Esophagus muscularis mucosa (tissue), 4 donors: ENCODE results near the gene IPO8. TPM values are rescaled to one million over a fixed set of nuclear protein-coding genes. Genes with fewer than 3 reads are reported as not detected.

Experiments
- DNase-seq: peaks from one replicate; pipeline ENCODE4 v3.0.0-alpha.2; 2017; ENCODE audit errors: extremely low spot score
- H3K27ac ChIP-seq, 4 donors: fragments of 200-600 bp; sonication (generic); replicated peaks in 1 of 4; 1 replicate in 3 of 4; 2 replicates in 1 of 4; pipeline ENCODE4 v1.5.1; 2016 to 2019; ENCODE audit warnings: mild to moderate bottlenecking in 1 of 4
- H3K27me3 ChIP-seq, 4 donors: fragments of 200-600 bp; sonication (generic); one replicate each; pipeline versions ENCODE4 v1.5.1 to v1.6.0; 2016 to 2019
- H3K36me3 ChIP-seq, 4 donors: fragments of 200-600 bp; sonication (generic); one replicate each; pipeline ENCODE4 v1.5.1; 2016 to 2019
- H3K4me1 ChIP-seq, 4 donors: fragments of 200-600 bp; sonication (generic); one replicate each; pipeline ENCODE4 v1.5.1; 2016 to 2019
- H3K4me3 ChIP-seq, 4 donors: fragments of 200-600 bp; sonication (generic); 1 replicate in 2 of 4; 2 replicates in 2 of 4; pipeline ENCODE4 v1.5.1; 2016 to 2019; ENCODE audit warnings: mild to moderate bottlenecking in 4 of 4, moderate library complexity in 1 of 4
- H3K9me3 ChIP-seq, 4 donors: fragments of 200-600 bp; sonication (generic); 1 replicate in 3 of 4; 2 replicates in 1 of 4; pipeline ENCODE4 v1.5.1; 2016 to 2019
- CTCF ChIP-seq, 3 experiments: fragments of 200-600 bp in 2 of 3; fragments of 450-650 bp in 1 of 3; sonication (generic) in 2 of 3; IDR thresholded peaks; one replicate each; pipeline ENCODE4 v1.5.1; 2017 to 2019; ENCODE audit warnings: antibody characterized with exemption in 3 of 3, mild to moderate bottlenecking in 2 of 3, moderate library complexity in 1 of 3
- EP300 ChIP-seq: sonication (generic); formaldehyde crosslinking; IDR thresholded peaks from one replicate; pipeline ENCODE4 v1.6.1; 2017; ENCODE audit warnings: antibody characterized with exemption
- POLR2A ChIP-seq: fragments of 450-650 bp; IDR thresholded peaks from one replicate; pipeline ENCODE4 v1.6.1; 2017; ENCODE audit warnings: antibody characterized with exemption, moderate library complexity, mild to moderate bottlenecking, low read depth
- POLR2AphosphoS5 ChIP-seq, 2 donors: sonication (generic); formaldehyde crosslinking; IDR thresholded peaks; one replicate each; pipeline ENCODE4 v1.6.1; 2017; ENCODE audit warnings: antibody characterized with exemption in 2 of 2
- WGBS: methylation state at CpG from one replicate; pipeline ENCODE4 v1.1.5; 2018; 5-methylcytosine and 5-hydroxymethylcytosine counted together
- intact Hi-C: fragments of 100-400 bp; cut with DNase I; formaldehyde crosslinking; loops from one replicate; pipeline ENCODE4 v1.15.1; 2023
- total RNA-seq, 4 donors: library from RNA; depleted of rRNA; stranded (reverse); fragments of >200 nt; gene quantifications; one replicate each; pipeline versions ENCODE4 v1.1.0 to v1.2.1, GENCODE V29; 2016

IPO8 gene
- total RNA-seq, 4 donors from 2014 or later = 35.0 to 63.6 (median 41.0) TPM

DNA sequence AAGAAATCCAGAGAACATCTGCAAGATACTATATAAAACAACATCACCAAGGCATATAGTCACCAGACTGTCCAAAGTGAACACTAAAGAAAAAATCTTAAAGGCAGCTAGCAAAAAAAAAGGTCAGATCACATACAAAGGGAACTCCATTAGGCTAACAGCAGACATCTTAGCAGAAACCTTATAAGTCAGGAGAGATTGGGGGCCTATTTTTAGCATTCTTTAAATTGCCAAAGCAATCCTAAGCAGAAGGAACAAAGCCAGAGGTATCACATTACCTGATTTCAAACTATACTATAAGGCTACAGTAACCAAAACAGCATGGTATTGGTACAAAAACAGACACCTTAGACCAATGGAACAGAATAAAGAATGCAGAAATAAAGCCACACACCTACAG is 92.5 kb downstream of the IPO8 start:
- Histone ChIP-seq H3K9me3 (peaks cover 0 to 11% (median 3%) of the 10 kb centered on the region in 4 donors), H3K4me3 (no peak overlapping the region), H3K4me1 (no peaks in the 10 kb centered on the region), H3K27ac (no peak overlapping the region), H3K27me3 (no peaks in the 10 kb centered on the region), H3K36me3 (peaks cover 0 to 6% (median 0%) of the 10 kb centered on the region in 4 donors)
- DNase-seq = no peak
- TF ChIP-seq POLR2AphosphoS5 (IDR thresholded peaks at IDR 0.05) = no peak
- no peak for TF ChIP-seq CTCF (IDR thresholded peaks at IDR 0.05)
- TF ChIP-seq EP300 = no peak
- TF ChIP-seq POLR2A = no peak
- intact Hi-C loops = no loop called here

DNA sequence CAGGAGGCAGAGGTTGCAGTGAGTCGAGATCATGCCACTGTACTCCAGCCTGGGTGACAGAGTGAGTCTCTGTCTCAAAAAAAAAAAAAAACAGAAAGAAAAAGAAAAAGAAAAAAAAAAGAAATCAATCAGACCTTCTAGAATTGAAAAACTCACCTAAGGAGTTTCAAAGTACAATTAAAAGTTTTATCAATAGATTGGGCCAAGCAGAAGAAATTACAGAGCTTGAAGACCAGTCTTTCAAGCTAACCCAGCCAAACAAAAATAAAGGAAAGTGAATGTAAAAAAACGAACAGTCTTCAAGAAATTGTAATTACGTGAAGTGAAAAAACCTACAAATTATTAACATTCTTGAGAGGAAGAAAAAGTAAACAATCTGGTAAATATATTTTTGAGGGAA is 93.0 kb downstream of the IPO8 start:
- Histone ChIP-seq H3K4me1 (no peaks in the 10 kb centered on the region), H3K4me3 (no peak overlapping the region), H3K27ac (no peak overlapping the region), H3K27me3 (no peaks in the 10 kb centered on the region), H3K36me3 (peaks cover 0 to 6% (median 0%) of the 10 kb centered on the region in 4 donors), H3K9me3 (peaks cover 0 to 11% (median 3%) of the 10 kb centered on the region in 4 donors)
- TF ChIP-seq CTCF (IDR thresholded peaks at IDR 0.05) (no peak), EP300 (no peak)
- whole genome bisulfite sequencing = 92% methylated on average over 3 of the region's 3 CpGs
- intact Hi-C loops = no loop called here
- no peak for DNase-seq

DNA sequence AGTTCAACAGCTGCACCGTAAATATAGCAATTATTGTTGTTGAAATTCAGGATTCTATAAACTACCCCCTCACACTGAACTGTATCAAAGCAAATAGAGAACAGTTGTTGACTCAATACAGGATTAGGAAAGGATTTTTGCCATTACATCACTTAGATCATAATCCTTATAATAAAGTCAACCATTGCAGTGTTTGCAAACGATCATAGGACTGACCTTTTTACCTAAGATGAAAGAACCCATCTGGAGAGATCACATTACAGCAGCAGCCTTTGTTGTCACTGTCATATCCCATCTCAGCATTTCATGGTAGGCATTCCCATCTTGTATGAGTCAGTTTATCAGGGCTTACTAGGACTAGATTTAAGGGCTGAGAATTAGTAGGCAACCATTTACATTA is 96.1 kb downstream of the IPO8 start:
- Histone ChIP-seq H3K27ac (no peak overlapping the region), H3K4me3 (no peak overlapping the region), H3K36me3 (peaks cover 0 to 6% (median 0%) of the 10 kb centered on the region in 4 donors), H3K9me3 (peaks cover 0 to 11% (median 3%) of the 10 kb centered on the region in 4 donors), H3K4me1 (no peaks in the 10 kb centered on the region), H3K27me3 (no peaks in the 10 kb centered on the region)
- intact Hi-C loops = no loop called here
- DNase-seq = no peak
- TF ChIP-seq POLR2AphosphoS5 (IDR thresholded peaks at IDR 0.05) (no peak), CTCF (IDR thresholded peaks at IDR 0.05) (no peak), EP300 (no peak), POLR2A (no peak)
- WGBS = 33% methylated on average over 2 of the region's 2 CpGs

GRCh38 chr12:30598889-30599288 is 96.8 kb downstream of the IPO8 start:
- Histone ChIP-seq H3K27ac (no peak overlapping the region), H3K9me3 (peaks cover 0 to 11% (median 1%) of the 10 kb centered on the region in 4 donors), H3K27me3 (no peaks in the 10 kb centered on the region), H3K4me3 (no peak overlapping the region), H3K36me3 (peaks cover 0 to 6% (median 0%) of the 10 kb centered on the region in 4 donors), H3K4me1 (no peaks in the 10 kb centered on the region)
- intact Hi-C loops = no loop called here
- no peak for DNase-seq
- WGBS = 80% methylated on average over 7 of the region's 7 CpGs
- TF ChIP-seq CTCF (IDR thresholded peaks at IDR 0.05) (no peak), POLR2AphosphoS5 (IDR thresholded peaks at IDR 0.05) (no peak), EP300 (no peak), POLR2A (no peak)

GRCh38 chr12:30595742-30596141 is 99.9 kb downstream of the IPO8 start:
- H3K27me3 ChIP-seq = no peaks in the 10 kb centered on the region
- WGBS = 89% methylated on average over 5 of the region's 5 CpGs
- no peak overlapping the region for H3K4me3 ChIP-seq
- no peak overlapping the region for H3K27ac ChIP-seq
- H3K9me3 ChIP-seq = no peaks in the 10 kb centered on the region
- H3K4me1 ChIP-seq = no peaks in the 10 kb centered on the region
- no peak for DNase-seq
- intact Hi-C loops = no loop called here
- peaks cover 0 to 6% (median 0%) of the 10 kb centered on the region in 4 donors for H3K36me3 ChIP-seq
- TF ChIP-seq POLR2AphosphoS5 (IDR thresholded peaks at IDR 0.05) = no peak
